Hematopoietic multipotent progenitor cell treated with erythropoietin and hydrocortisone succinate and interleukin-3 and kit ligand, for 6 days (in vitro differentiated cells): Measurements from ENCODE around the gene DNASE1L3.

ENCODE experiments used
- DNase-seq: peaks from one replicate; pipeline ENCODE4 v3.0.0-alpha.2; 2015

Gene DNASE1L3

DNA sequence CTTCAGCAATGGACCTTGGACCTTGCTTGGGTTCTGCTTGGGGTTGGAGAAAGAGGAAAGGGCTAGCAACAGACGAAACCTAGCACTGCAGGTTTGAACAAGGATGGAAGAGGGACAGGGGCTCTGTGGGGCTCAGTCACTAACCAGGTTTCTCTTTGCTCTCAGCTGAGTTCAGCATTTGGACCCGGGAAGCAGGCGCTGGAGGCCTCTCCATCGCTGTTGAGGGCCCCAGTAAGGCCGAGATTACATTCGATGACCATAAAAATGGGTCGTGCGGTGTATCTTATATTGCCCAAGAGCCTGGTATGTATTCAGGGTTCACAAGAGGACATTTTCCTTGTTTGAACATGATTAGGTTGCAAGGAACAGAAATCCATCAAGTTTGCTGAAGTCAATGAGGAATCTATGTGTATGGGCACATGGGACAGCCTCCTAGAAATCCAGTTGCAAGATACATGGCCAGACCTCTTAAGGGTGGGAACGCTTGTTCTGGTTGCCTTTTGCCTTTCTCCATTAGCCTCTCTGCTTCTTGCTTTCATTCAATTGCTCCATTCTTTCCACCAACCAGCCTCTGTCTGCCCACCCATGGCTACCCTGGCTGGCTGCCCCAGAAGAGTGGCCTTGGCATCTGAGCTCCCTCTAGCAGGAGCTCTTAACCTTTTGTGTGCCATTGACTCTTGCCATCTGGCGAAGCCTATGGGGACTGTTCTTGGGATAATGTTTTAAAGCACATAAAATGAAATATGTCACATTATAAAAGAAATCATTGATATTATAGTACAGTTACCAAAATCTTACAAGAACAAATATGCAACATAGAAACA is 55.9 kb downstream of the DNASE1L3 start:
- no peak for DNase-seq

DNA sequence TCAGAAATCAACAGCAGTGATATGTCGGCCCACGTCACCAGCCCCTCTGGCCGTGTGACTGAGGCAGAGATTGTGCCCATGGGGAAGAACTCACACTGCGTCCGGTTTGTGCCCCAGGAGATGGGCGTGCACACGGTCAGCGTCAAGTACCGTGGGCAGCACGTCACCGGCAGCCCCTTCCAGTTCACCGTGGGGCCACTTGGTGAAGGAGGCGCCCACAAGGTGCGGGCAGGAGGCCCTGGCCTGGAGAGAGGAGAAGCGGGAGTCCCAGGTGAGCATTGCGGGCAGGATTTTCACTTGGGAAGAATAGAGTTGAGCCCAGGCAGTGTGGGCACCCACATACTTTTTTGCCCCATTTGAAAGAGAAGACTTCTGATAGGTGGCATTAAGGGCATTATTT is 57.4 kb downstream of the DNASE1L3 start:
- DNase-seq: no peak

DNA sequence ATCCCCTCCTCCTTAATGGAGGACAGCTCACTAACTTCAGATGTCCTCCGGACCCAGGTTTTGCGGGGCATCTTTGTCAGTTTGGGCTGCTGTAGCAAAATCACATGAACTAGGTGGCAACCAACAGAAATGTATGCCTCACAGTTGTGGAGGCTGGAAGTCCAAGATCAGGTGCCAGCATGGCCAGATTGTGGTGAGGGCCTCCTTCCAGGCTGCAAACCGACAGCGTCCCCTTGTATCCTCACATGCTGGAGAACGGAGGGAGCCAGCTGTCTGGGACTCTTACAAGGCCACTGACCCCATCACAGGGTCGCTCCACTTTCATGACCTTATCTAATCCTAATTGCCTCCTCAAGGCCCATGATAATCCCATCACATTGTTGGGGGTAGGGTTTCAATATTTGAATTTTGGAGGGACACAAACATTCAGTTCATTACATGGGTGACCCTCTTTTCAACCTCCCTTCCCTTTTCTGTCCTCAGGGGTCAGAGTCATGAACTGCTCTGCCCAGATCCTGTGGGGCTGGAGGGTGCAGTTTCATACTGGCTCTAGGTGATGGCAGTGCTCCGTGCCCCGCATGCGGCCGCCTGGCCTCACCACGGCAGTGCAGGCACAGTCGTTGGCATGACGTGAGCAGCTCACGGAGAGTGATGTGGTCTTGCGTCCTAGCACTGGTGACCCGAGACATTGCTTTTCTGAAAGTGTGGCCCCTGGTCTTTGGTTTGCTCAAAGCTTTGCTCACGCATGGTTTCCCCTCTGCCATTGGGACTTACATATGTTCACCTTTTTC is 58.4 kb downstream of the DNASE1L3 start:
- no peak for DNase-seq

DNA sequence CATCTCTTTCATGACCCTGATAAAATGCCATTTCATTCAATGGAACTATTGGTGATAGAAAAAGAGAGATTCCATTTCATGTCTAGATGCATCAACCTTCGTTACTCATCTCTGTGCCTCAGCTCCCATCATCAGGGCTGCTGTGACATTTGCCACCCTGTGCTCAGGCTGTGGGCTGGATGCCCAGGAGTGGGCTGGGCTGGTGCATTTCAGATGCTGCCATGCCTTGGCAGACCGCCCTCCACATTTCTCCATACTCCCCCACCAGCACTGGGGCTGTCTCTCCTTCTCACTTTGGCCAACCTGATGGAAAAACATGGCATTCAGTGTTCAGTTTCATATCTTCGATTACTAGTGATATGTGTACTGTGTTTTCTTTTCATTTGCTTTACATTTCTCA is 59.1 kb downstream of the DNASE1L3 start:
- DNase-seq: no peak

DNA sequence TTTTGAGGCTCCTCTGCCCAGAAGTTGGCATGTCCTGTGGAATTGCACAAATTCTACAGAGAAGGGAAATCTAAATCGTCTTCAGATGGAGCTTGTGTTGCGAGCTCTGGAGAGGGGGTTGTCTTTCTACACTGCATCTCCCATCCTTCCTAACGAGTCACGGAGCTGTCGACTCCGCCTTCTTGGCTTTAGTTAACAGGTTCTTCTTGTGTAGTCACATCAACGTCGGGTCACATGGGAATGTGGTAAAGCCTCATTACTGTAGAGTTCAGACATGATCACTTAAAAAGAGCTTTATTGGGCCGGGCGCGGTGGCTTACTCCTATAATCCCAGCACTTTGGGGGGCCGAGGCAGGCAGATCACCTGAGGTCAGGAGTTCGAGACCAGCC is 60.0 kb downstream of the DNASE1L3 start:
- DNase-seq: no peak

DNA sequence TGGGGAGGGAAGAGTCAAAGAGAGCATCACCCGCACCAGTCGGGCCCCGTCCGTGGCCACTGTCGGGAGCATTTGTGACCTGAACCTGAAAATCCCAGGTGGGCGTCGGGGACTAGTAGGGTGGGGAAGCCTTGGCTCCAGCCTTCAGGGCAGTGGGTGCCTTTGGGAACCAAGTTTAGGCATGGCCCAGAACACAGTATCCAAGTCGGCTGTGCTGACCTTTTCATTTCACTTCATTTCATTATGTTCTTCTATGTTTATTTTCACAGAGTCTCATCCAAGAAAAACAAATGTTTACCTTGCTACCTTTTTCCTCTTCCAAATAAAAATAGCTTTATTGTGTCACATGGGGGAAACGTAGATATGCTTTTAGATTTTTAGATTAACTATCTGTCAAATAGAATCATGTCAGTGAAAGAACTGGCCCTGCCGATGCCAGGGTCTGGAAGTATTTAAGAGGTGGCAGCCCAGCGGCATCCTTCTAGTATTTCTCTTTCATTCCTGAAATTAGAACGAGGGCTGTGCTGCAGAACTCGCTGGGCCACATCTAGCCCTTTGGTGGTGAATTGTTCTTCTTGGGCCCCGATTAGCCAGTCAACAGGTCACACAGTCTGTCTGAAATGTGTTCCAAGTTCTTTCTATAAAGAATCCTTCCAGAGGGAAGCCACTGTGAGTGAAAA is 60.5 kb downstream of the DNASE1L3 start:
- DNase-seq: no peak

DNA sequence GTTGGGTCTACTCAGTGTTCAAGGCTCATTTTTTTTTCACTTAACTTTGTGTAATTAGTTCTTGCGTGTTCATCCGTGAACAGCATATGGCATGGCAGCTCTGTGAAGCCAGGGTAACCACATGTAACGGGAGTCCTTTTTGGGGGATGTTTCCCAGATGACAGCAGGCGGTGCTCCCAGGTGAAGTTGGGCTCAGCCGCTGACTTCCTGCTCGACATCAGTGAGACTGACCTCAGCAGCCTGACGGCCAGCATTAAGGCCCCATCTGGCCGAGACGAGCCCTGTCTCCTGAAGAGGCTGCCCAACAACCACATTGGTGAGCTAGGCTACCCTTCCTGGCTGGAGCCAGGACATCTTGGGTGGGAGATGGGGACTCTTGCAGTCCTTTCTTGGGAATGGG is 62.7 kb downstream of the DNASE1L3 start:
- no peak for DNase-seq

DNA sequence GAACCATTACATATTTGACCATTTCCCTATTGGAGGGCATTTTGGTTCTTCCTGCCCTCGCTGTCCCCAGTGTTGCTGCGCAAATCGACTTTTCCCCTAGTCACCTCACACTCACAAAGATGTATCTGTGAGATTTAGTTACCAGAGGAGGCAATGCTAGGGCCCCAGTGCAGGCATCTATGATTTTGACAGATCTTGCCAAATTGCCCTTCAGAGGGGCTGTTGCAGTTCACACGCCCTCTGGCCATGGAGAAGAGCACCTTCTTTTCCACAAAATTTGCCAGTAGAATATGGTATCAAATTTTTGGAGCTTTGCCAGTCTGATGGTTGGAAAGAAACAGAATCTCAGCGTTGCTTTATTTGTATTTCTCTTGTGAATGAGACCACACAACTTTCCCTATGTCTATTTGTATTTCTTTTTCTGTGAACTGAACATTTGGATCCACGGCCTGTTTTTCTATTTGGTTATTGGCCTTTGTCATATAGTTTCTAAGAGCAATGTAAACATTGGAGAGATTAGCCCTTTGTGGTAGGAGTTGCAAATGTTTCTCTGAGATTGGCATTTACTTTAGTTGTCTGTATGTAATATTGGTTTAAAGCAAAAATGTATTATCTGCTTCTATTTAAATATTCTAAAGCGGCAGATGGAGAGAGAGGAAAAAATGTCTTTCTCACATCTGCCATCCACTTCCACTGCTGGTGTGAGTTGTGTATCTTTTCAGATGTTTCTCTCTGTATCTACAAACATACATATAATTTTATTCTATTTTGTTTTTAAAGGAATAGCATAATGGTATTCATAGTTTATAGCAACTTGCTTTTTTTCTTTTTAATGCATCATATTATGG is 66.1 kb downstream of the DNASE1L3 start:
- DNase-seq: no peak

DNA sequence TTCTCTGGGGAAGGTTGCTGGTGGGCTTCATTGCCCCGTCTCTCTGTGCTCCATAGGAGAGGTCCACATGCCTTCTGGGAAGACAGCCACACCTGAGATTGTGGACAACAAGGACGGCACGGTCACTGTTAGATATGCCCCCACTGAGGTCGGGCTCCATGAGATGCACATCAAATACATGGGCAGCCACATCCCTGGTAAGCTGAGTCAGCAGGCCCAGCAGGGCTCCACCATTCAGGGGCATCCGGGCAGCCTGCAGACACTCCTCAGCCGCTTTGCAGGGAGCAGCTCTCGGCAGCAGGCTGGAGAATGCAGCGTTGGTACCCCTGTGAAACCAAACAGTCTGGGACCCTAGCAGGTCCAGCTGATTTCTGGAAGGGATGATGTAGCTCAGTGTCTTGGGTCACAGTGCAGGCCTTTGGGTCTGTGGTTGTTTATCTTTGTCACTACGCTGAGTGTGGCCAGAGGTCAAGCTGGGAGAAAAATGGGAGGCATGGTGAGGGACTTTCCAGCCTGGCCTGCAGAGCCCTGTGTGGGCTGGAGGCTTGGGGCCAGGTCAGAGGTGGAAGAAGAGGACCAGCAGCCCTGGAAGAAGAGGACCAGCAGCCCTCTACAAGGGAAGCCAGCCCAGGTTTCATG is 67.2 kb downstream of the DNASE1L3 start:
- DNase-seq: no peak
